ENCODE data around the gene MPP4.

MPP4 gene

GRCh38 chr2:201639205-201639604 lies 59.2 kb downstream of the MPP4 start:
- Histone ChIP-seq H3K4me1 (peaks cover 24% of the 10 kb centered on the region), H3K27me3 (no peaks in the 10 kb centered on the region), H3K36me3 (peaks cover 51% of the 10 kb centered on the region), H3K27ac (no peak overlapping the region), H3K9ac (no peak overlapping the region), H4K20me1 (no peaks in the 10 kb centered on the region), H3K9me3 (no peaks in the 10 kb centered on the region), H3K4me3 (no peak overlapping the region), H3K4me2 (no peak overlapping the region)
- TF ChIP-seq Cebpa-rat (IDR thresholded peaks at IDR 0.05): no peak

DNA sequence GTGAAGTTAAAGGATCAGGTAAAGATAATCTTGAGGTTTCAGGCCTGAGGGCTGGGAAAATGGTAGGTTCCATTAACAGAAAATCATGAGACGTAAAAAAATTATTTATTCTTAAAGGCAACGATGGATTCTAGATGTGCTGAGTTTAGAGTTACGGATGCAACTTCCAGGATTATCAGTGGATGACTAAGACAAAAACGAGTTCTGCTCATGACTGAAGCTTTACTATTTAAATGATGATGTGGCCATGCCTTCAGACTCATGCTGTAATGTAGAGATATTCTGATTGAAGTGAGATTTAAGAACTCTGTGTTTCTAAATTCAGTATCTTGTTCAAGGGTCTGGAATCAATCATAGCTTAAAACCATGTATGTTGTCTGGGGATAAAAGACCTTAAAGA lies 60.1 kb downstream of the MPP4 start:
- H3K4me3 ChIP-seq: no peak overlapping the region
- no peaks in the 10 kb centered on the region for H3K9me3 ChIP-seq
- TF ChIP-seq Cebpa-rat (IDR thresholded peaks at IDR 0.05): no peak
- H3K27ac ChIP-seq: no peak overlapping the region
- H3K4me2 ChIP-seq: no peak overlapping the region
- no peaks in the 10 kb centered on the region for H3K27me3 ChIP-seq
- no peaks in the 10 kb centered on the region for H4K20me1 ChIP-seq
- peaks cover 59% of the 10 kb centered on the region for H3K36me3 ChIP-seq
- peaks cover 15% of the 10 kb centered on the region for H3K4me1 ChIP-seq
- no peak overlapping the region for H3K9ac ChIP-seq

DNA sequence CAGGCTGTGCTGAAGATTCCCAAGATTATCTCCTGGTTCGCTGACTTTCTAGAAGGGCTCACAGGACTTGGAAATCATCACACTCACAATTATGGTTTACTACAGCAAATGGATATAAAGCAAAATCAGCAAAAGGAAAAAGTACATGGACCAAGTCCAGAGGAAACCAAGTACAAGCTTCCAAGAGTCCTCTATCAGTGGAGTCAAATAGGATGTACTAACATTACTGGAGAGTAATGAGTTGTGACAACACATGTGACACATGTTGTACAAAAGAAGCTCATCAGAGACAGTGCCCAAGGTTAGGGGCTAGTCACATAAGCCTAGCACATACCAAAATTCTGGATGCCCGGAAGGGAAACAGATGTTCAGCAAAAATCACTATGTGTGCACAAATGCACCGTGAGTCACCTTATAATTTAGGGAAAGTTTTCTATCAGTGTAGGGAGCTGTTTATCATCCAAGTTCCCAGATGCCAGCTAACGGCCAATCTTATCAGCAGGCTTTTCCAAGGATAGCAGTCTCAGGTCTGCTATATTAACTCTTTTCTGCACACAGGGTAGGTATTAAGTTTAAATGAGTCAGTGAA lies 64.7 kb downstream of the MPP4 start:
- no peak overlapping the region for H3K4me2 ChIP-seq
- no peaks in the 10 kb centered on the region for H3K9me3 ChIP-seq
- H3K36me3 ChIP-seq: peaks cover 92% of the 10 kb centered on the region
- TF ChIP-seq Cebpa-rat (IDR thresholded peaks at IDR 0.05): no peak
- peaks cover 5% of the 10 kb centered on the region; the same call in 1 of the 2 replicates for H3K4me1 ChIP-seq
- no peaks in the 10 kb centered on the region for H4K20me1 ChIP-seq
- no peak overlapping the region for H3K27ac ChIP-seq
- H3K27me3 ChIP-seq: no peaks in the 10 kb centered on the region
- H3K9ac ChIP-seq: no peak overlapping the region
- H3K4me3 ChIP-seq: no peak overlapping the region

DNA sequence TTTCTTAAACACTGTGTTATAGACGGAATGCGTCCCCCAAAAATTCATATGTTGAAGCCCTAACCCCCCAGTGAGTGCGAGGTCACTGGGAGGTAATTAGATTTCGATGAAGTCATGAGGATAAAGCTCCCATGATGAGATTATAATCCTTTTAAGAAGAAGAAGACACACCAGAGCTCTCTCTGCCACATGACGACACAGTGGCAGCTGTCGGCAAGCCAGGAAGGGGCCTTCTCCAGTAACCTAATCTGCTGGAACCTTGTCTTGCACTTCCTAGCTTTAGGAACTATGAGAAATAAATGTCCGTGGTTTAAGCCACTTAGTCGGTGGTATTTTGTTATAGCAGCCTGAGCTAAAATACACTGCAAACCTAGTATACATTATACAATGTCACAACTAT lies 67.4 kb downstream of the MPP4 start:
- no peaks in the 10 kb centered on the region for H3K27me3 ChIP-seq
- peaks cover 5% of the 10 kb centered on the region; the same call in 1 of the 2 replicates for H3K4me1 ChIP-seq
- H3K4me2 ChIP-seq: no peak overlapping the region
- peaks cover 79% of the 10 kb centered on the region for H3K36me3 ChIP-seq
- H3K9me3 ChIP-seq: no peaks in the 10 kb centered on the region
- no peak overlapping the region for H3K27ac ChIP-seq
- no peak overlapping the region for H3K9ac ChIP-seq
- no peak overlapping the region for H3K4me3 ChIP-seq
- no peak for TF ChIP-seq Cebpa-rat (IDR thresholded peaks at IDR 0.05)
- no peaks in the 10 kb centered on the region for H4K20me1 ChIP-seq

GRCh38 chr2:201630577-201630976 lies 67.9 kb downstream of the MPP4 start:
- no peaks in the 10 kb centered on the region for H3K27me3 ChIP-seq
- no peak overlapping the region for H3K4me2 ChIP-seq
- TF ChIP-seq Cebpa-rat (IDR thresholded peaks at IDR 0.05): no peak
- no peaks in the 10 kb centered on the region for H3K9me3 ChIP-seq
- no peaks in the 10 kb centered on the region for H4K20me1 ChIP-seq
- peaks cover 5% of the 10 kb centered on the region; the same call in 1 of the 2 replicates for H3K4me1 ChIP-seq
- H3K36me3 ChIP-seq: peaks cover 79% of the 10 kb centered on the region
- H3K4me3 ChIP-seq: no peak overlapping the region
- no peak overlapping the region for H3K9ac ChIP-seq
- no peak overlapping the region for H3K27ac ChIP-seq

DNA sequence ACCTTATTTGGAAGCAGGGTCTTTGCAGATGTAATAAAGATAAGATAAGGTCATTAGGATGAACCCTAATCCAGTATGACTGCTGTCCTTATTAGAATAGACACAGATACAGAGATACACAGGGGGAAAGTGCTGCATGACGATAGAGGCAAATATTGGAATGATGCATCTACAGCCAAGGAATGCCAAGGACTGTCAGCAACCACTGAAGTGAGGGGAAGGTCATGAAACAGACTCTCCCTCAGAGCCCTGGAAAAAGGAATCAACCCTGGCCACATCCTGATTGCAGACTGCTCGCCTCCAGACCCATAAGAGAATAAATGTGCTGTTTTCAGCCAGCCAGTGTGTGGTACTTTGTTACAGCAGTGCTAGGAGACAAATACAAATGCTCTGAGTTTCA lies 69.9 kb downstream of the MPP4 start:
- H3K4me3 ChIP-seq: no peak overlapping the region
- no peak overlapping the region for H3K4me2 ChIP-seq
- no peaks in the 10 kb centered on the region for H3K27me3 ChIP-seq
- peaks cover 5% of the 10 kb centered on the region; the same call in 1 of the 2 replicates for H3K4me1 ChIP-seq
- H3K9ac ChIP-seq: no peak overlapping the region
- H3K36me3 ChIP-seq: peaks cover 70% of the 10 kb centered on the region
- no peak overlapping the region for H3K27ac ChIP-seq
- H3K9me3 ChIP-seq: no peaks in the 10 kb centered on the region
- no peak for TF ChIP-seq Cebpa-rat (IDR thresholded peaks at IDR 0.05)
- no peaks in the 10 kb centered on the region for H4K20me1 ChIP-seq

DNA sequence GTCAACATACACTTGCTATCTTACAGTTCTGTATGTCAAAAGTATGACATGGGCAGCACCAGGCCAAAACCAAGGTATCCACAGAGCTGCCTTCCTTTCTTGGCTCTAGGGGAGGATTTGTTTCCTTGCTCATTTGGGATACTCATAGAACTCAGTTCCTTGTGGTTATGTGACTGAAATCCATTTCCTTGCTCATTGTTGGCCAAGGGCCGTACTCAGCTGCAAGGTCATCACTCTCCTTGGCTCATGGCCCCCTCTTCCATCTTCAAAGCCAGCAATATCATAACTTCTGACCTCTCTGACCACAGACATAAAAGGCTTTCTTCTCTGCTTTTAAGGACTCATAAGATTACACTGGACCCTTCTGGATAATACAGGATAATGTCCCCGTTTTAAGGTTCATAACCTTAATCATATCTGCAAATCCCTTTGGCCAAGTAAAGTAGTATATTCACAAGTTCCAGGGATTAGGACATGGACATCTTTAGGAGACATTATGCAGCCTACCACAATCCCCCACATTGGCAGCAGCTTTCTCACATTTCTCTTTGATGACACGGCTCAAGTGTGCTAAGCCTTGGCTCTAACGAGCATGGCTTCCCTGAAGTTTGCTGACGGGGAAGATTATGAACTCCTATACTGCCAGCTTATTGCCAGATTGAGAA lies 76.0 kb downstream of the MPP4 start:
- Histone ChIP-seq H3K36me3 (peaks cover 44% of the 10 kb centered on the region), H3K9ac (no peak overlapping the region), H3K27me3 (no peaks in the 10 kb centered on the region), H3K27ac (no peak overlapping the region), H3K9me3 (peaks cover 6% of the 10 kb centered on the region; the same call in 1 of the 2 replicates), H4K20me1 (no peaks in the 10 kb centered on the region), H3K4me1 (no peaks in the 10 kb centered on the region), H3K4me3 (no peak overlapping the region), H3K4me2 (no peak overlapping the region)
- no peak for TF ChIP-seq Cebpa-rat (IDR thresholded peaks at IDR 0.05)

- Histone ChIP-seq H3K4me2 (no peak overlapping the region), H3K4me3 (no peak overlapping the region), H3K9me3 (peaks cover 6% of the 10 kb centered on the region; the same call in 1 of the 2 replicates), H3K27me3 (no peaks in the 10 kb centered on the region), H3K9ac (no peak overlapping the region), H4K20me1 (no peaks in the 10 kb centered on the region), H3K36me3 (peaks cover 39% of the 10 kb centered on the region), H3K27ac (no peak overlapping the region), H3K4me1 (no peaks in the 10 kb centered on the region)
- TF ChIP-seq Cebpa-rat (IDR thresholded peaks at IDR 0.05): no peak
Measured at GRCh38 chr2:201621293-201621999, 77.0 kb downstream of the MPP4 start.

DNA sequence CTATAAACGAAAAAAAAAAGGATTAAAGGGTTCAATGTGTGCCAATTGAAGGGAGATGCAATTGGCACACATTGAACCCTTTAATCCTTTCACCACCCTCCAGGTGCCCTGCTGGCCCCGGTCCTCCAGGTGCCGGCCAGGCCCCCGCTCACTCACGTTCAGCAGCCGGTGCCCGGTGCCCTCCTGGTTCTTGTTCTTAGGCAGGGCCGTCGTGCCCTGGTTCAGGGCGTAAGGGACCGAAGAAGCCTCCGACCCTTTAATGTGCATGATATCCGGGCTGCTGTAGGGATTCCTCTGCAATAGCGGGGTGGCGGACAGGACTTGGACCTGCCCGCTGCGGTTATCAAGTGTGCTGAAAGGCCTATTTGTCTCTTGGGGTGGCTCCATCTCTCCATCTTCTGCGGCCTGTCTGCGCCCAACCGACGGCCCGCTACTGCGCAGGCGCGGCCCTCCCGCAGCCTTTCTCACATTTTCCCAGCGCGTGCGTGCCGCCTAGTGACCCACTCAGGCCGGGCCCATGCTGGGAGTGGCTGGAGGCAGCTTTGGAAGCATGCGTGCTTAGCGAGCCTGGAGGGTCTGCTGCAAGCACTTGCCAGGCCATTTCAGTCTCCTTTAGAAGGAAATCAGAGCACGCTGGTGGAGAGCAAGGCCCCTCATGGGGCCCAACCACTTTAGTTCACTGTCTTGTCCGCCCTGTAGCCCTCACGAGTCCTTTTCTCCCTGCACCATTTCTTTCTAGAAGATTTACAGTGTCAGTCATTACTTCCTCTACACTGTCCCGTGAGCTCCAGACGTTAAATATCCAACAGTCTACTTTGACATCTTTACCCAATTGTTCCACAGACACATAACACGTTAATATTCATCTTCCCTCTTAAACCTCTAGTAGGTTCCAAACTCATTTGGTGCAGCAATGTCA lies 79.4 kb downstream of the MPP4 start:
- H3K4me2 ChIP-seq: no peak overlapping the region
- H3K9ac ChIP-seq: no peak overlapping the region
- H3K27me3 ChIP-seq: no peaks in the 10 kb centered on the region
- no peaks in the 10 kb centered on the region for H4K20me1 ChIP-seq
- no peak overlapping the region for H3K4me3 ChIP-seq
- H3K4me1 ChIP-seq: no peaks in the 10 kb centered on the region
- H3K9me3 ChIP-seq: peaks cover 6% of the 10 kb centered on the region; the same call in 1 of the 2 replicates
- peaks cover 19% of the 10 kb centered on the region for H3K36me3 ChIP-seq
- TF ChIP-seq Cebpa-rat (IDR thresholded peaks at IDR 0.05): no peak
- H3K27ac ChIP-seq: no peak overlapping the region

All from BLaER1 (cell line).